Glomerular endothelial cell (primary cell): ENCODE data around the gene ZNF687. TPM values are rescaled to one million over a fixed set of nuclear protein-coding genes. Genes with fewer than 3 reads are reported as not detected.

ENCODE experiments used
- DNase-seq: peaks from one replicate; pipeline ENCODE4 v3.0.0-alpha.2; 2011; ENCODE audit warnings: low read depth, low spot score; ENCODE audit errors: extremely low read depth
- total RNA-seq: library from RNA; depleted of rRNA; stranded (reverse); fragments of >200 nt; gene quantifications from 2 replicates; pipeline ENCODE4 v1.2.3, GENCODE V29; 2015

The ZNF687 gene
- total RNA-seq, 1 donor from 2014 or later, result 22.8 TPM

DNA sequence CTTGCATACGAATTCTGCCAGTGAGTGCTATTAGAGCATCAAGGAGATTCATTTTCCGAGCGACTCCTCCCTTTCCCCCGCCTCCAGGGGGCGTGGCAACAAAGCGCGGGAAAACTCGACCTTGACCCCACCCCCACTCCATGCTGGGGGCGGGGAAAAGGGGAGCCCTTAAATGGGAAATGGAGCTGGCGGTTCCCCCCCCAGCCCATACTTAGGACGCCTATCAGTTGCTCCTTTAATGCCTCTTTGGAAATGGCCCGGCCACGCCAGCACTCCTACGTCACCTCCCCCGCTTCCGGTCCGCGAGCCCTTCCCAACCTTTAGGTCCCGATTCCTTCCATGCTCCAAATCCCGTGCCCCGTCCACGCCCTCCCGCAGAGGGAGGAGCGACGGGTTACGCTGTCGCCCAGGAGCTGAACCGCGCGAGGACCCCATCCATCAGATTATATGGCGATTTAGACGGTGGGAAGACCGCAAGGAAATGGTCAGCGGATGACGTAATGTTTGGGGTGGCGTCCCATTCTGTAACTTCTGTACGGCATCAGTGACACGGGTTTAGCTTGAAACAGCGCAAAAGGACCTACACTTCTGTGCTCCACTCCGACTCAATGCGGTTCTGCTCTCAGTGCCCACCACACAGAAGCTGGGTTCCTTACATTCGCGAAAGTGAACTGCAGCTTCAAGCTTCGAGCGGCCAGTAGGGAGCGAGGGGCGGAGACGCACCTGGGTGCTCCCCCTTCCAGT is 702 bp upstream of the ZNF687 start:
- DNase-seq, result peak; percentile 82

DNA sequence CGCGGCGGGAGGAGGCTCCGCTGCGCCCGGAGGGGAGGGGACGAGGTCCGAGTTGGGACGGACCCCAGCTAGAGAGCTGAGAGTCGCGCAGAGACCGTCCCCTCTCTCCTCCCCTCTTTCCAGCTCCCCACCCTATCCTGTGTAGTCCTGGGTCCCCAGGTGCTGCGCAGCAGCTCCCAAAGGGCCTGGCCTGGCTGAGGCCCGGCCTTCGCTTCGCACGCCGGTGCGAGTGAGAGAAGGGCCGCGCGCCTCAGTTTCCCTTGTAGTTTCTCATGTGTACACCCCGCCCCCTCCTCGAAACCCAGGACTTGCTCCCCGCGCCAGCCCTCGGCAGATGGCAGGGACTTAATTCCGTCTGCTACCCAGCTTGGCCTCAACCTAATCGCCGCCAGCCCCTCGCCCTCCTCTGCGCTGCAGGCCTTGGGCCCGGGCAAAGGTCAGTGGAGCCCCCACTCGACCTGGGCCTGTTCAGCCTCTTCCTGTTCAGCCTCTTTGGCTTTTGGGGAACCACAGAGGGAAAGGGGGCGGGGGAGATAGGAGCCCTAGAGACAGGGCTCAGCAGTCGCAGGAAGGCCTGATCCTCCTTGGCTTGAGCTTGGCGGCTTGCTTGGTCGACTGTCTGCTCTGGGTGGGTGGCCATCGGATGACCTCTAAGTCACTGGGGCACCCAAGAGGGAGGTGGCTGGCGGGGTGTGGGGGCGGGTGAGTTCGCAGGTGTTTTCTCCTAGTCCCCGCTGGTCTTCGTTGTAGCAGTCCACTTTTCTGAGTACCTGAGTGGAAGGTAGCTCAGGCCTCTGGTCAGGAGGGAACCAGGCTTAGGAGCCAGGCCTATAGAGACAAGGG is 1.0 kb downstream of the ZNF687 start:
- no peak for DNase-seq

DNA sequence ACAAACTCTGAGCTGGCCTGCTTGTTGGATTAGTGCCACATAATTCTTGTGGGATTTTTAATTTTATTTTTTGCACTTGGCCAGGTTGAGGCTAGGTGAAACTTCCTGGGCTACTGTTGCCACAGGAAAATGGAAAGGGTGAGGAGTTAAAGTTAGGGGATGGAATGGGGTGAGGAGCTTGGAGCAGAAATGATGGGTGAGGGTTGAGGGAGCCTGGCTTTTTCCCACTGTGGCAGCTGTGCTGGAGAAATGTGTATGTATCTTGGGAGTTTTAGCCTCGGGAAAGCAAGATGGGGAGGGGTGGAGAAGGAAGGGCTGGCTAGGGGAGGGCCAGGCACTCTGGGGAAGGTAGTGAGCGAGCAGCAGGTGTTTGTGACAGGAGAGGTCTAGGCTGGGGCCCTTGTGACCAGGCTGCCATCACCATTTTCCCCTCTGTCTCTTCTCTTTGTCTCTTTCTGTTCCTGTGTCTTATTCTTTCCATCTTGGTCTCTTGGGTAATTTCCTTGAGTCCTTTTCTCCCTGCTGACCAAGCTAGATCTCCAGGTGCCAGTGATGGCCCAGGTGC is 2.0 kb downstream of the ZNF687 start:
- DNase-seq, result no peak

DNA sequence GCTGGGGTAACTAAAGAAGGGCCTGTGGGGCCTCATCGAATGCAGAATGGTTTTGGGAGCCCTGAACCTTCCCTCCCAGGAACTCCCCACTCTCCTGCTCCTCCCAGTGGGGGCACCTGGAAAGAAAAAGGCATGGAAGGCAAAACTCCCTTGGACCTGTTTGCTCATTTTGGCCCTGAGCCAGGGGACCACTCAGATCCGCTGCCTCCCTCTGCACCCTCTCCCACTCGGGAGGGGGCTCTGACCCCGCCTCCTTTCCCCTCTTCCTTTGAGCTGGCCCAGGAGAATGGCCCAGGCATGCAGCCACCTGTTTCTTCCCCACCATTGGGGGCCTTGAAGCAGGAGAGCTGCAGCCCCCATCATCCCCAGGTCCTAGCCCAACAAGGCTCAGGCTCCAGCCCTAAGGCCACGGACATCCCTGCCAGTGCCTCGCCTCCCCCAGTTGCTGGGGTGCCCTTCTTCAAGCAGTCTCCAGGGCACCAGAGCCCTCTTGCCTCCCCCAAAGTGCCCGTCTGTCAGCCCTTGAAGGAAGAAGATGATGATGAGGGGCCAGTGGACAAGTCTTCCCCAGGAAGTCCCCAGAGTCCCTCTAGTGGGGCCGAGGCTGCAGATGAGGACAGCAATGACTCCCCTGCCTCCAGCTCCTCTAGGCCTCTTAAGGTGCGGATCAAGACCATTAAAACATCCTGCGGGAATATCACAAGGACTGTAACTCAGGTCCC is 4.7 kb downstream of the ZNF687 start:
- no peak for DNase-seq

DNA sequence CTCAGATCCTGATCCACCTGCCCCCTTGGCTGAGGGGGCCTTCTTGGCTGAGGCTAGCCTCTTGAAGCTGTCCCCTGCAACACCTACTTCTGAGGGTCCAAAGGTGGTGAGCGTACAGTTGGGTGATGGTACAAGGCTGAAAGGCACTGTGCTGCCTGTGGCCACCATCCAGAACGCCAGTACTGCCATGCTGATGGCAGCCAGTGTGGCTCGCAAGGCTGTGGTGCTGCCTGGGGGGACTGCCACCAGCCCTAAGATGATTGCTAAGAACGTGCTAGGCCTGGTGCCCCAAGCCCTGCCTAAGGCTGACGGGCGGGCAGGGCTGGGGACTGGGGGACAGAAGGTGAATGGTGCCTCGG is 5.2 kb downstream of the ZNF687 start:
- DNase-seq, result no peak

DNA sequence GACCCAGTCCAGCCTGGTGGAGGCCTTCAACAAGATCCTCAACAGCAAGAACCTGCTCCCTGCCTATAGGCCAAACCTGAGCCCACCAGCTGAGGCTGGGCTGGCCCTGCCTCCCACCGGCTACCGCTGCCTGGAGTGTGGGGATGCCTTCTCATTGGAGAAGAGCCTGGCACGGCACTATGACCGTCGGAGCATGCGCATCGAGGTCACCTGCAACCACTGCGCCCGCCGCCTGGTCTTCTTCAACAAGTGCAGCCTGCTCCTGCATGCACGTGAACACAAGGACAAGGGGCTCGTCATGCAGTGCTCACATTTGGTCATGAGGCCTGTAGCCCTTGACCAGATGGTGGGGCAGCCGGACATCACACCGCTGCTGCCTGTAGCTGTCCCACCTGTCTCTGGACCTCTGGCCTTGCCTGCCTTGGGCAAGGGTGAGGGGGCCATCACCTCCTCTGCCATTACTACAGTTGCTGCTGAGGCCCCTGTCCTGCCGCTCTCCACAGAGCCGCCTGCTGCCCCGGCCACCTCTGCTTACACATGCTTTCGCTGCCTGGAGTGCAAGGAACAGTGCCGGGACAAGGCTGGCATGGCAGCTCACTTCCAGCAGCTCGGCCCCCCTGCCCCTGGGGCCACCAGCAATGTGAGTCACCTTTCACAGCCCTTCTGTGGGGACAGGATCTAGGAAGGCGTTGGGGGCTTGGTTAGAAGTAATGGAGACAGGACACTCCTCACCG is 5.8 kb downstream of the ZNF687 start:
- DNase-seq, result no peak

DNA sequence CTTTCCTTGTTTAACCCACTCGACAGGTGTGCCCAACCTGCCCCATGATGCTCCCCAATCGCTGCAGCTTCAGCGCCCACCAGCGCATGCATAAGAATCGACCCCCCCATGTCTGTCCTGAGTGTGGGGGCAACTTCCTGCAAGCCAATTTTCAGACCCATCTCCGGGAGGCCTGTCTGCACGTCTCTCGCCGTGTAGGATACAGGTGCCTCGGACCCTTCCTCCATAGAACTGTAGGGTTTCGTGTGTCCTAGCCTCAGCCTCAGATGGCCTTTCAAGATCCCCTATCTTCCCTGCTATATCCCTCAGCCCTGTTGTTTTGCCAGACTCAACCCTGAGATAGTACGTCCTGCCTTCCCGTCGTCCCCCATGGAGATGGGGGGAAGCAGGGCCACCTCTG is 6.4 kb downstream of the ZNF687 start:
- no peak for DNase-seq

DNA sequence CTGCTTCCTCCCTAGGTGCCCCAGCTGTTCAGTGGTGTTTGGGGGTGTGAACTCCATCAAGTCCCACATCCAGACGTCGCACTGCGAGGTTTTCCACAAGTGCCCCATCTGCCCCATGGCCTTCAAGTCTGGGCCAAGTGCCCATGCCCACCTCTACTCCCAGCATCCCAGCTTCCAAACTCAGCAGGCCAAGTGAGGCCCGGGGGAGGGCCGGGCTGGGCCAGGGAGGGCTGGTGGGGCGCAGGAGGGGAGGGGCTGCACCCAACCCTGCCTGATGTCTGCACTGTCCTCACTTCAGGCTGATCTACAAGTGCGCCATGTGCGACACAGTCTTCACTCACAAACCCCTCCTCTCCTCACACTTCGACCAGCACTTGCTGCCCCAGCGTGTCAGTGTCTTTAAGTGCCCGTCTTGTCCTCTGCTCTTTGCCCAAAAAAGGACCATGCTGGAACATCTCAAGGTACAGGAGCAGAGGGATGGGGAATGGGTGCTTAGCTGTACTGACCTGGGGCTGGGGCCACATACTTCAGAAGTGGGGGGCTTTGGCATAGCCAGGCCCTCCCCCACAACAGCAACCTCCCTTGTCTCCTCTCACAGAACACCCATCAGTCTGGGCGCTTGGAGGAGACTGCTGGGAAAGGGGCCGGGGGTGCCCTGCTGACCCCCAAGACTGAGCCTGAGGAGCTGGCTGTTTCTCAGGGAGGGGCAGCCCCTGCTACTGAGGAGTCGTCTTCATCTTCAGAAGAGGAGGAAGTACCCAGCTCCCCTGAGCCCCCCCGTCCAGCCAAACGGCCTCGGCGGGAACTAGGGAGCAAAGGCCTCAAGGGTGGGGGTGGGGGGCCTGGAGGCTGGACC is 7.2 kb downstream of the ZNF687 start:
- DNase-seq, result no peak

DNA sequence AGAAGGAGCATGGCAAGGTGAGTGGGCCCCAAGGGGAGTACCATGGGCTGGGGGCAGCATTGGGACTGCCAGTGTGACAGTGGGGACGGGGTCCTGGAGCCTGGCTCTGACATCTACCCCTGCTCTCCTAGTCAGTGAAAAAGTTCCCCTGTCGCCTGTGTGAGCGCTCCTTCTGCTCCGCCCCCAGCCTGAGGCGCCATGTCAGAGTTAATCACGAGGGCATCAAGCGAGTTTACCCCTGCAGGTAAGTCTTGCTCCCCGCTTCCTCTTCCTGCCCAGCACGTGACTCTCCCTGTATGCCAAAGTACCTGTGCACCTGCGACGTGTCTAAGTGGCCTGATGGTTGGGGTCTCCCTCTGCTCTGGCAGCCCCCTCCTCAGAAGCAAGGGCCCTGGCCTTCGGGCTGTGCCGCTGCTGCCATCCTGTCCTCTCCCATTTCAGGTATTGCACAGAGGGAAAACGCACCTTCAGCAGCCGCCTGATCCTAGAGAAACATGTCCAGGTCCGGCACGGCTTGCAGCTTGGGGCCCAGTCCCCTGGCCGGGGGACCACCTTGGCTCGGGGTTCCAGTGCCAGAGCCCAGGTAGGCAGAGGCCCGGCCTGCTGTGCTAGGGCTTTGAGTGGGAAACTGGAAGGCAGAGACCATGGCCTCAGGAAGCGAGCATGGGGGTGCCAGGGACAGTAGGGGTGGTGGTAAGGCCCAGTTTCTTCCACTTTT is 8.1 kb downstream of the ZNF687 start:
- no peak for DNase-seq

DNA sequence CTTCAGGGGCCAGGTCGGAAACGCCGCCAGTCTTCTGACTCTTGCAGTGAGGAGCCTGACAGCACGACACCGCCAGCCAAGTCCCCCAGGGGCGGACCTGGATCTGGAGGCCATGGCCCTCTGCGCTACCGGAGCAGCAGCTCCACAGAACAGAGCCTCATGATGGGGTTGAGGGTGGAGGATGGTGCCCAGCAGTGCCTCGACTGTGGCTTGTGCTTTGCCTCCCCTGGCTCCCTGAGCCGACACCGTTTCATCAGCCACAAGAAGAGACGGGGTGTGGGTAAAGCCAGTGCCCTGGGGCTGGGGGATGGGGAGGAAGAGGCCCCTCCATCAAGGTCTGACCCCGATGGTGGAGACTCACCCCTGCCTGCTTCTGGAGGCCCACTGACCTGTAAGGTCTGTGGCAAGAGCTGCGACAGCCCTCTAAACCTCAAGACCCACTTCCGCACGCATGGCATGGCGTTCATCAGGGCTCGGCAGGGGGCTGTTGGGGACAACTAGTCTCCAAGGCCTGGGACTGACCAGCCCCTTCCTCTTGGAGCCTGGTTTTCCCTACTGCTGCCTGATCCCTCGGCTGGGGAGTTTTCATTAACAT is 8.7 kb downstream of the ZNF687 start:
- DNase-seq, result no peak

DNA sequence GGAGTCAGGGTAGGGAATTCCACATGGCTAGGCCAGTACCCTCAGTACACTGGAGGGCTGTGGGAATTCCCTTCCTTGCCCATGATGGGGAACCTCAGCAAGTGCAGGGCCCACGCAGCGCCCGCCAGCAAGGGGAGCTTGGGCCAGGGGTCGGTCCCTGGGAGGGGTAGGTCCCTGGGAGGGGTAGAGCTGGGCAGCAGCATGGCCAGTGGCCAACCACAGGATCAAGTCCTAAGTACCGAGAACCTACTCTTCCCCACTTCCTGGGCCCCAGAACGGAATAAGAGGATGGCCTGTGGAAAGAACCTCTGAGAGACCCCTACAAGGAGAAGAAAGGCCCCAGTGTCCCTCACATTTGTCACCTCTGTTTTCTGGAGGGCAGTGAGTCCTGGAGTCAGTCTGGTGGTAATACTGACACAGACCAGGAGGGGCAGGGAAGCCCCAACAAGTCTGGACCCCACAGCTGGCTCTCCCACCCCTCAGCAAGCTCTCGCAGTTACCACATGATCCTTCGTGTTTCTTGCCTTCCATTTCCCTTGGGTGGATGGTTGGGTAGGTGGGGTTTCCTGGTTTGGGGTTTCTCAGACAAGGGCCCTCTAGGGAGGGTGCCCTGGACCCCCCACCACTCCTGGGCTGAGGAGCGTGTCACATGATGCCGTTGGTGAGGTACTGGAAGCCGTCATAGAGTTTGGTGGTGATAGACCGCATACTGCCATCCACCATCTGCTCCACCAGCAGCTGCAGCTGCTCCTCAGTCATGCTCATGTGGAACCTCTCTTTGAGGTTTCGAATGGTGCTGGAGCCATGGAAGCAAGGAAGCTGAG is 10.3 kb downstream of the ZNF687 start:
- DNase-seq, result no peak

DNA sequence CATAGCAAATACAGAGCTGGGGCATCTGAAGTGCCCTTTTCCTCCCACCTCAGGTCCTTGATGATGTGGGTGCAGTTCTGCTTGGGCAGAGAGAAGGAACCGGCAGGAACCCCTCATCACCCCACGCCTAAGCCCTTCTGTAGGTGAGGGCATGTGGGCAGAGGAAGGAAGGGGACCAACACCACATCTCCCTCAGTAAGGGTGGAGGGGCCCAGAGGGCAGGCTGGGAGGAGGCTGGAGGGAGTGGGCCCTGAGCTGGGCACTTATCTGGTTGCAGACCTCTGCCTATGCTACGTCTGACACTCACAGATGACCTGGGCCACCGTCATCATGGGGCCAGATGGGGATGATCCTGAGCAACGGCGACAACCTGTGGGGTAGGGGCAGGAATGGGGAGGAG is 11.0 kb downstream of the ZNF687 start:
- no peak for DNase-seq

DNA sequence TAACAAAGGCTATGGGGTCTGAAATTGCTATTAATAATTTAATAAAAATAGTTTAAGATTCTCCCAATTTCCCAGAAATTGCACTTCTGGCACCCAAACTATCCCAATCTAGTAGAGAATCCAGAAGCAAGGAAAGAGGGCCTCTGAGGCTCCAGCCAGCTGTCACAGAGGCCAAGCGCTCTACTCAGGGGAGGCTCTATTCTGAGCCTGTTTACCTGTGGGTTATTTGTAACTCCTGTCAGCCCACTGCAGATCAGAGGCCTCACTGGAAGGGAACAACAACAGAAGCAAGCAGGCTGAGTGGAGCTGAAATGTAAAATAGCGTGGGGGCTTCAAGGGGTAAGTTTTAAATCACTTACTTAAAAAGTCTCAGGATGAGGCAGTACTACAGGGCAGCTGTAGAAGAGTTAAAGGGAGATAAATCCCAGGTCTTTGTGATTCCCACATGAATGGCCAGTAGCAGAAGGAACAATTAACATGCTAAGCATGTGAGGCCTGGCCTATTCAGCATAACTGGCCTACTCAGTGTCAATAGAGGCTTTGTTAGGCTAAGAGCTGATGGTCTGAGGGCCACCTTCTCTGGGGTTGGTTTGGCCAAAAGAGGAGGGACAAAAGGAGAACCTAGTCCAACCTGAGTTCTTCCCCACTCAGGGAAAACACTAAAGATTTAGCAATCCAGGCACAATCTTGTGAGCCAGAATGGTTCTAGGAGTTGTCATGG is 12.8 kb downstream of the ZNF687 start:
- no peak for DNase-seq

DNA sequence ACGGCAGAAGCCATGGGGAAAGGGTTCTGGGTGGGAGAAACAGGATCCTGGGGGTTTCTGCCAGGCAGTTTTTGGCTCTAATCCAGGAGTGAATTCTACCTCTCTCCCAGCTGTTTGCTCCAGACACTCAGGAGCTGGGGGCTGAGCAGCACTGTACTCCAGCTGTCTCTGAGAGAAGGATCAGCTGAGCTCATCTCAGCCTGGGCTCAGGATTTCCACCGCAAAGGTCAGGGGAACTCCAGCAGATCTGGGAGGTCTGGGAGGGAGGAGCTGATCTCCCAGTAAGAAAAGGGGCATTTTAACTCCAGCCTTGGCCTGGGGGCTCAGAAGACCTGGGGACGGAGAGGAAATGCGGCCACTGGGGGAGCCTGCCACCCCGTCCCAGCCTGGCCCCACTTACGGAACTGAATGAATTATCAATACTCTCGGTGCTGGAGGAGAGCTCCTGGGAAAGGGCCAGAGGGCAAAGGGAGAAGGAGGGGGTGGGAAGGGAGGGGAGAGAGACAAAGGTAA is 27.8 kb downstream of the ZNF687 start:
- no peak for DNase-seq

DNA sequence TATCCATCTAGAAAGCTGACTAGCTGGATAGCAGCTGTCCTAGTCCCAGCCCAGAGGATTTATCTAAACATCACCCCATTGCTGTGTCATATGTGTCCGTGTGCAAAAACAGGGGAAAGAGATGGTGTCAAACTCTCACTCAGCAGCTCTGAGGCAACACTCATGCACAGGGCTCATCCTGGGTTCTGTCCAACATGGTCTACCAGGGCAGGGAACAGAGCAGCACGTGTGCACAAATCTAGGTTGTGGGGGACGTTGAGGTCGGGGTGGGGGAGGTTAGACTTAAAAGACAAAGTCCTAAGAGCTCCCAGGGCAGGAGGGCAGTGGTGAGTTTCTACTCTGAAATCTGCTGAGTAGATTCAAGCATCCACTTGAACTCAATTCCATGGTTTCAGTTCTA is 28.9 kb downstream of the ZNF687 start:
- DNase-seq, result no peak

DNA sequence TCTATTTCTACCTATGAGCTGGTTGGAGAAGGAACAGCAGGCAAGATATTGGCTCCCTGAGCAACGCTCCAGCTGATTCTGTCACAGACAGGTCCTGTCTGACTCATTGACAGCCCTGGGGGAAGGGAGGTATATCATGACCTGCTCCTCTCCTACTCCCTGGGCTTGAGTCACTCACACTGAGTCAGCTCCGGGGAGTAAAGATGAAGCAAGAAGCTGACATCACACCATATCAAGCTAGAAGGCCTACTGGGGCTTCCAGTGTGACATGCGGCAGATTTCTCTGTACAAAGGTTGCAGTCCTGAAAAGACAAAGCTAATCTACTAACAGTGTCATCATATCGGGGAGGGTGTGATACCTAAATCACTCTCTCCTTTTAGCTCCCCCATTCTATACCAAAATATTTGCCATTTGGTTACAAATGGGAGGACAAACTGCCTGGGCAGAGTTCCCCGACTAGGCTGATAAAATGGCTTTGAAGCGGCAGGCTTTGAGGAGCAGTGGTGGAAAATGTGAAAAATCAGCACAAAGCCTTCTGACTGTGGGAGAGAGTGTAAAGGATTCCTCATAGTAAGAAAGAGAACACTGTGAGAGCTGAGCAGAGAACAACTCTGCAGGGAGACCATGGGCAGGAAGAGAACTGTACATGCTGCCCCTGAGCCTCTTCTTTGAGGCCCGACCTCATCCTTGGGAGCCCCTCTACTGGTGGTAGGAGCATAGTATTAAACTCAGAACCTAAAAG is 29.7 kb downstream of the ZNF687 start:
- DNase-seq, result no peak
